HG03342 (cell line): ENCODE data around the gene NFATC2IP.

Source experiments
- ATAC-seq: cut with Tn5 transposase; IDR thresholded peaks from one replicate; pipeline ENCODE4 v1.9.1; 2021; ENCODE audit warnings: mild to moderate bottlenecking, moderate library complexity; ENCODE audit not compliant: unreplicated experiment

Gene NFATC2IP

GRCh38 chr16:28950648-28951409 is at the start of gene NFATC2IP:
TSS of gene NFATC2IP (plus strand) at chr16:28950937. CDS start at chr16:28951012, 75 bp downstream.
- peak; percentile 84 for ATAC-seq

GRCh38 chr16:28901862-28902261 is 48.9 kb upstream of the NFATC2IP start:
- ATAC-seq = no peak

- ATAC-seq = no peak
These were observed 47.8 kb upstream of the NFATC2IP start for GRCh38 chr16:28902909-28903308.

GRCh38 chr16:28903344-28904042 is 47.2 kb upstream of the NFATC2IP start:
- no peak for ATAC-seq

- ATAC-seq = no peak
These were observed 46.4 kb upstream of the NFATC2IP start for GRCh38 chr16:28904363-28904762.

- no peak for ATAC-seq
These were observed 45.9 kb upstream of the NFATC2IP start for GRCh38 chr16:28904828-28905227.

GRCh38 chr16:28905229-28905754 is 45.4 kb upstream of the NFATC2IP start:
- no peak for ATAC-seq

- no peak for ATAC-seq
These were observed 44.9 kb upstream of the NFATC2IP start for GRCh38 chr16:28905800-28906372.

- no peak for ATAC-seq
These were observed 40.4 kb upstream of the NFATC2IP start for GRCh38 chr16:28910086-28911031.

GRCh38 chr16:28912558-28912957 is 38.2 kb upstream of the NFATC2IP start:
- ATAC-seq = no peak

GRCh38 chr16:28913946-28914724 is 36.6 kb upstream of the NFATC2IP start:
- no peak for ATAC-seq

GRCh38 chr16:28915181-28915580 is 35.6 kb upstream of the NFATC2IP start:
- no peak for ATAC-seq

GRCh38 chr16:28917095-28917494 is 33.6 kb upstream of the NFATC2IP start:
- ATAC-seq = no peak

- ATAC-seq = no peak
These were observed 32.0 kb upstream of the NFATC2IP start for GRCh38 chr16:28918698-28919097.

- ATAC-seq = no peak
These were observed 27.5 kb upstream of the NFATC2IP start for GRCh38 chr16:28923231-28923587.

- ATAC-seq = peak; percentile 45
These were observed 26.9 kb upstream of the NFATC2IP start for GRCh38 chr16:28923652-28924398.

- ATAC-seq = peak; percentile 9
These were observed 26.4 kb upstream of the NFATC2IP start for GRCh38 chr16:28924399-28924761.

- peak; percentile 55 for ATAC-seq
These were observed 25.9 kb upstream of the NFATC2IP start, which contains the start of gene RABEP2 for GRCh38 chr16:28924762-28925385. TSS of gene RABEP2 (minus strand) at chr16:28925238. CDS start at chr16:28925163, 75 bp downstream.
